Measurements from ENCODE around the gene FAM163B. TPM values are rescaled to one million over a fixed set of nuclear protein-coding genes. Genes with fewer than 3 reads are reported as not detected.
"Not testable (repeated sequence)": the region's sequence is repeated elsewhere in the genome, so short reads cannot be mapped to it uniquely, and the experiment has no call there.

The FAM163B gene
- total and polyA plus RNA-seq, 2 donors (not counting 1 experiment from before 2014, with no cell fraction given) = not detected

- Mint-ChIP-seq H3K9me3 (ENCODE audit: insufficient read depth) (peaks cover 11% of the 10 kb centered on the region), H3K27ac (no peak overlapping the region), H3K4me1 (no peaks in the 10 kb centered on the region), H3K4me3 (no peak overlapping the region), H3K27me3 (peaks cover 21% of the 10 kb centered on the region)
- 90% methylated on average over 8 of the region's 8 CpGs for WGBS (ENCODE audit: insufficient coverage)
- ChIA-PET POLR2A (no interaction called here), CTCF (no interaction called here)
- H3K9me3 ChIP-seq (ENCODE audit: control extremely low read depth in 1 of 3, control insufficient read depth in 2 of 3, insufficient read depth in 1 of 3, low read length in 2 of 3) = peaks cover 1 to 18% (median 18%) of the 10 kb centered on the region in 3 donors
- no peaks in the 10 kb centered on the region for H3K36me3 ChIP-seq (replicated peaks in 1 of 2; ENCODE audit: control extremely low read depth in 1 of 2, control insufficient read depth in 1 of 2, extremely low read depth in 1 of 2, insufficient read depth in 2 of 2, low read length in 1 of 2)
- H4K20me1 ChIP-seq (ENCODE audit: control insufficient read depth, insufficient read depth, low read length, poor library complexity, severe bottlenecking) = no peaks in the 10 kb centered on the region
- H3K79me2 ChIP-seq (ENCODE audit: control insufficient read depth, insufficient read depth, low read length) = no peaks in the 10 kb centered on the region
- H3K4me2 ChIP-seq (replicated peaks; ENCODE audit: low read depth, low read length, poor library complexity, severe bottlenecking) = no peak overlapping the region
- ATAC-seq (ENCODE audit: low read depth) (no peak), DNase-seq (no peak)
- intact Hi-C loops (cut with micrococcal nuclease) = no loop called here
- H2AFZ ChIP-seq (ENCODE audit: insufficient read depth, low read depth, low read length, poor library complexity, severe bottlenecking) = no peak overlapping the region
- no peak overlapping the region for H3K4me3 ChIP-seq (ENCODE audit: control extremely low read depth in 1 of 5, extremely low read depth in 1 of 5, insufficient read depth in 1 of 5, low read depth in 2 of 5, low read length in 4 of 5)
- H3K9ac ChIP-seq (ENCODE audit: low read length) = no peak overlapping the region
- H3K4me1 ChIP-seq (ENCODE audit: control insufficient read depth in 2 of 2, insufficient read depth in 2 of 2, low read length in 2 of 2) = no peaks in the 10 kb centered on the region
- TF ChIP-seq CTCF (IDR thresholded peaks at IDR 0.05) (no peak), EZH2 (IDR thresholded peaks at IDR 0.05; ENCODE audit: borderline replicate concordance, insufficient read depth, low read depth, low read length, poor library complexity, severe bottlenecking) (no peak)
- H3K27ac ChIP-seq (ENCODE audit: low read length in 2 of 2) = no peak overlapping the region
- peaks cover 0 to 8% (median 1%) of the 10 kb centered on the region in 4 experiments for H3K27me3 ChIP-seq (replicated peaks in 1 of 4; ENCODE audit: control extremely low read depth in 1 of 4, control insufficient read depth in 3 of 4, insufficient read depth in 4 of 4, low read length in 3 of 4)
These were observed 19.6 kb upstream of the FAM163B start for GRCh38 chr9:133628766-133629165.

DNA sequence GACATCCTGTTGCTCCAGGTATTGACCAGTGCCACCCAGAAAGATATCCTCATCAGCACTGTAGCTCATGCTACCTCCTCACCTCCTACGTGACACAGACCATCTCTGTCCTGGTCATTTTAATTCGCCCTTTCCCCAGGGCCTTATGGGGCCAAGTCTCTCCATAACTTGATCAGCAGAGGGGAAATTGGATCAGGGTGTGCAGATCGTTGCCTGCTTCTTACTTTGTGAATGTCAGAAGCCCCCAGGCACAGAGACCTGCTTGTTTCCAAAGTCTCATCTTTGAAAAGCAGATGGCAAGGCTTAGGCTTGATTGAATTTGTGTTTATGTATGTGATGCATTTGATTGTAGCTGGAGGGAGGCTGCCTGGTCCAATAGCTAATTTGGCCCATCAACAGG is 18.2 kb upstream of the FAM163B start:
- ChIA-PET POLR2A (no interaction called here), CTCF (no interaction called here)
- DNase-seq (no peak), ATAC-seq (ENCODE audit: low read depth) (no peak)
- Histone ChIP-seq H4K20me1 (ENCODE audit: control insufficient read depth, insufficient read depth, low read length, poor library complexity, severe bottlenecking) (no peaks in the 10 kb centered on the region), H3K9me3 (ENCODE audit: control extremely low read depth in 1 of 3, control insufficient read depth in 2 of 3, insufficient read depth in 1 of 3, low read length in 2 of 3) (peaks cover 1 to 20% (median 18%) of the 10 kb centered on the region in 3 donors), H3K27ac (ENCODE audit: low read length in 2 of 2) (no peak overlapping the region), H3K36me3 (replicated peaks in 1 of 2; ENCODE audit: control extremely low read depth in 1 of 2, control insufficient read depth in 1 of 2, extremely low read depth in 1 of 2, insufficient read depth in 2 of 2, low read length in 1 of 2) (no peaks in the 10 kb centered on the region), H3K9ac (ENCODE audit: low read length) (no peak overlapping the region), H3K79me2 (ENCODE audit: control insufficient read depth, insufficient read depth, low read length) (no peaks in the 10 kb centered on the region), H3K27me3 (replicated peaks in 1 of 4; ENCODE audit: control extremely low read depth in 1 of 4, control insufficient read depth in 3 of 4, insufficient read depth in 4 of 4, low read length in 3 of 4) (peaks cover 0 to 9% (median 1%) of the 10 kb centered on the region in 4 experiments), H3K4me2 (replicated peaks; ENCODE audit: low read depth, low read length, poor library complexity, severe bottlenecking) (no peak overlapping the region), H3K4me3 (ENCODE audit: control extremely low read depth in 1 of 5, extremely low read depth in 1 of 5, insufficient read depth in 1 of 5, low read depth in 2 of 5, low read length in 4 of 5) (no peak overlapping the region), H2AFZ (ENCODE audit: insufficient read depth, low read depth, low read length, poor library complexity, severe bottlenecking) (no peak overlapping the region), H3K4me1 (ENCODE audit: control insufficient read depth in 2 of 2, insufficient read depth in 2 of 2, low read length in 2 of 2) (no peaks in the 10 kb centered on the region)
- Mint-ChIP-seq H3K27ac (no peak overlapping the region), H3K4me1 (no peaks in the 10 kb centered on the region), H3K27me3 (peaks cover 20% of the 10 kb centered on the region), H3K9me3 (ENCODE audit: insufficient read depth) (peaks cover 11% of the 10 kb centered on the region), H3K4me3 (no peak overlapping the region)
- WGBS (ENCODE audit: insufficient coverage) = 75% methylated on average over 2 of the region's 3 CpGs
- TF ChIP-seq CTCF (IDR thresholded peaks at IDR 0.05) (no peak), EZH2 (IDR thresholded peaks at IDR 0.05; ENCODE audit: borderline replicate concordance, insufficient read depth, low read depth, low read length, poor library complexity, severe bottlenecking) (no peak)
- intact Hi-C loops (cut with micrococcal nuclease) = no loop called here

DNA sequence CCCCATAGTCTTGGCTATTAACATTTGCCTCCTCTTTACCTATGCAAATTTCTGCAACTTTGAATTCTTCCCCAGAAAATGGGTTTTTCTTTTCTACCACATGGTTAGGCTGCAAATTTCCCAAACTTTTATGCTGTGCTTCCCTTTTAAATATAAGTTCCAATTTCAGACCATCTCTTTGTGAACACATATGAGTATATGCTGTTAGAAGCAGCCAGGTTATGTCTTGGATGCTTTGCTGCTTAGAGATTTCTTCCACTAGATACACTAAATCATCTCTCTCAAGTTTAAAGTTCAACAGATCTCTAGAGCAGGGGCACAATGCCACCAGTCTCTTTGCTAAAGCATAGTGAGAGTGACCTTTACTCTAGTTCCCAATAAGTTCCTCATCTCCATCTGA is 16.8 kb upstream of the FAM163B start:
- ATAC-seq (ENCODE audit: low read depth); H2AFZ ChIP-seq (ENCODE audit: insufficient read depth, low read depth, low read length, poor library complexity, severe bottlenecking); H3K4me3 ChIP-seq (ENCODE audit: control extremely low read depth in 1 of 5, extremely low read depth in 1 of 5, insufficient read depth in 1 of 5, low read depth in 2 of 5, low read length in 4 of 5); H3K4me2 ChIP-seq (replicated peaks; ENCODE audit: low read depth, low read length, poor library complexity, severe bottlenecking); POLR2A ChIA-PET; H3K4me3 Mint-ChIP-seq; H3K4me1 Mint-ChIP-seq; DNase-seq; H3K27ac ChIP-seq (ENCODE audit: low read length in 2 of 2); H3K36me3 ChIP-seq (replicated peaks in 1 of 2; ENCODE audit: control extremely low read depth in 1 of 2, control insufficient read depth in 1 of 2, extremely low read depth in 1 of 2, insufficient read depth in 2 of 2, low read length in 1 of 2); H3K9ac ChIP-seq (ENCODE audit: low read length); H3K79me2 ChIP-seq (ENCODE audit: control insufficient read depth, insufficient read depth, low read length); CTCF ChIA-PET; H3K27ac Mint-ChIP-seq; H4K20me1 ChIP-seq (ENCODE audit: control insufficient read depth, insufficient read depth, low read length, poor library complexity, severe bottlenecking); intact Hi-C loops (cut with micrococcal nuclease); H3K4me1 ChIP-seq (ENCODE audit: control insufficient read depth in 2 of 2, insufficient read depth in 2 of 2, low read length in 2 of 2): not testable (repeated sequence)
- peaks cover 11% of the 10 kb centered on the region for H3K9me3 Mint-ChIP-seq (ENCODE audit: insufficient read depth)
- Histone ChIP-seq H3K27me3 (replicated peaks in 1 of 4; ENCODE audit: control extremely low read depth in 1 of 4, control insufficient read depth in 3 of 4, insufficient read depth in 4 of 4, low read length in 3 of 4) (peaks cover 0 to 14% (median 1%) of the 10 kb centered on the region in 4 experiments), H3K9me3 (ENCODE audit: control extremely low read depth in 1 of 3, control insufficient read depth in 2 of 3, insufficient read depth in 1 of 3, low read length in 2 of 3) (peaks cover 1 to 20% (median 18%) of the 10 kb centered on the region in 3 donors)
- H3K27me3 Mint-ChIP-seq = peaks cover 27% of the 10 kb centered on the region
